Stomach (tissue), 9 donors: ENCODE data around the gene EXOC4. TPM values are rescaled to one million over a fixed set of nuclear protein-coding genes. Genes with fewer than 3 reads are reported as not detected.

Experiments
- DNase-seq, 2 donors: peaks; one replicate each; pipeline versions ENCODE4 v3.0.0 to v3.0.0-alpha.2; 2013 to 2019
- H3K27ac ChIP-seq, 5 donors: fragments of 200-600 bp in 4 of 5; sonication (generic) in 4 of 5; one replicate each; pipeline ENCODE4 v1.5.1; 2013 to 2019; ENCODE audit warnings: mild to moderate bottlenecking in 1 of 5, moderate library complexity in 1 of 5
- H3K27me3 ChIP-seq, 3 donors: fragments of 200-600 bp; sonication (generic); one replicate each; pipeline ENCODE4 v1.5.1; 2017 to 2019; ENCODE audit warnings: mixed run types in 1 of 3
- H3K36me3 ChIP-seq, 4 donors: fragments of 200-600 bp; sonication (generic); 1 replicate in 3 of 4; 2 replicates in 1 of 4; pipeline ENCODE4 v1.5.1; 2016 to 2019
- H3K4me1 ChIP-seq, 4 donors: fragments of 200-600 bp; sonication (generic); one replicate each; pipeline ENCODE4 v1.5.1; 2016 to 2019
- H3K4me3 ChIP-seq, 4 donors: fragments of 200-600 bp; sonication (generic) in 3 of 4; one replicate each; pipeline ENCODE4 v1.5.1; 2016 to 2019; ENCODE audit warnings: mild to moderate bottlenecking in 1 of 4
- H3K9me3 ChIP-seq, 4 donors: fragments of 200-600 bp; sonication (generic); one replicate each; pipeline ENCODE4 v1.5.1; 2016 to 2019
- CTCF ChIP-seq, 7 experiments: fragments of 450-650 bp in 4 of 7; fragments of 200-600 bp in 3 of 7; sonication (generic) in 3 of 7; IDR thresholded peaks; one replicate each; pipeline ENCODE4 v1.5.1; 2016 to 2019; ENCODE audit warnings: antibody characterized with exemption in 7 of 7, control low read depth in 2 of 7, mild to moderate bottlenecking in 1 of 7
- EP300 ChIP-seq: sonication (generic); formaldehyde crosslinking; IDR thresholded peaks from one replicate; pipeline ENCODE4 v1.6.1; 2017; ENCODE audit warnings: antibody characterized with exemption
- POLR2A ChIP-seq, 4 donors: fragments of 450-650 bp; IDR thresholded peaks; one replicate each; pipeline ENCODE4 v1.6.1; 2016; ENCODE audit warnings: antibody characterized with exemption in 4 of 4, control low read depth in 2 of 4, mild to moderate bottlenecking in 1 of 4, moderate library complexity in 1 of 4
- POLR2AphosphoS5 ChIP-seq, 3 donors: sonication (generic); formaldehyde crosslinking; IDR thresholded peaks; one replicate each; pipeline ENCODE4 v1.6.1; 2016; ENCODE audit warnings: antibody characterized with exemption in 3 of 3
- WGBS, 5 donors: extraction: QIAGEN DNeasy Blood & Tissue Kit in 3 of 5; methylation state at CpG; one replicate each; pipeline versions ENCODE4 v1.1.5 to v1.1.7; 2013 to 2018; 5-methylcytosine and 5-hydroxymethylcytosine counted together
- intact Hi-C: fragments of 100-400 bp; cut with DNase I; formaldehyde crosslinking; loops from one replicate; pipeline ENCODE4 v1.15.1; 2023; ENCODE audit warnings: low total_unique reads
- polyA plus RNA-seq, 3 donors: library from polyadenylated mRNA; stranded (reverse); fragments of 200-250 nt; gene quantifications; one replicate each; pipeline ENCODE4 v1.2.3, GENCODE V29; 2013
- total RNA-seq, 5 donors: library from RNA; depleted of rRNA; stranded (reverse); fragments of >200 nt; gene quantifications; one replicate each; pipeline versions ENCODE4 v1.1.0 to v1.2.3, GENCODE V29; 2014 to 2016
- donor health status: healthy with polysubstance abuse.
- donor health status: Bipolar disorder and iron deficiency.
- donor health status: healthy.

The EXOC4 gene
- total and polyA plus RNA-seq, 8 donors, result 14.1 to 339 (median 61.1) TPM

- Histone ChIP-seq H3K4me1 (no peaks in the 10 kb centered on the region), H3K36me3 (peaks cover 0 to 19% (median 17%) of the 10 kb centered on the region in 4 donors), H3K4me3 (no peak overlapping the region), H3K27ac (no peak overlapping the region), H3K27me3 (no peaks in the 10 kb centered on the region), H3K9me3 (no peaks in the 10 kb centered on the region)
- no peak for DNase-seq
- intact Hi-C loops, result no loop called here
- TF ChIP-seq POLR2AphosphoS5 (IDR thresholded peaks at IDR 0.05), result no peak
- TF ChIP-seq EP300, result no peak
- TF ChIP-seq POLR2A (IDR thresholded peaks at IDR 0.05), result no peak
- TF ChIP-seq CTCF (IDR thresholded peaks at IDR 0.05), result no peak
- WGBS, 5 donors, result 92 to 96% (median 93%) methylated on average over 6 of the region's 6 CpGs
Observed at GRCh38 chr7:133997463-133997862, 744.6 kb downstream of the EXOC4 start.

- Histone ChIP-seq H3K27me3 (no peaks in the 10 kb centered on the region), H3K4me3 (no peak overlapping the region), H3K27ac (no peak overlapping the region), H3K4me1 (no peaks in the 10 kb centered on the region), H3K9me3 (no peaks in the 10 kb centered on the region), H3K36me3 (peaks cover 0 to 19% (median 17%) of the 10 kb centered on the region in 4 donors)
- no peak for TF ChIP-seq POLR2AphosphoS5 (IDR thresholded peaks at IDR 0.05)
- TF ChIP-seq POLR2A (IDR thresholded peaks at IDR 0.05), result no peak
- TF ChIP-seq EP300, result no peak
- no peak for TF ChIP-seq CTCF (IDR thresholded peaks at IDR 0.05)
- no peak for DNase-seq
- intact Hi-C loops, result no loop called here
- WGBS, 5 donors, result 92 to 98% (median 97%) methylated on average over 2 of the region's 2 CpGs
Observed at GRCh38 chr7:133999178-133999577, 746.3 kb downstream of the EXOC4 start.

GRCh38 chr7:134004829-134005505, 752.1 kb downstream of the EXOC4 start:
- no peak overlapping the region for H3K27ac ChIP-seq
- intact Hi-C loops, result no loop called here
- no peak overlapping the region for H3K4me3 ChIP-seq
- no peaks in the 10 kb centered on the region for H3K9me3 ChIP-seq
- no peaks in the 10 kb centered on the region for H3K27me3 ChIP-seq
- H3K36me3 ChIP-seq, result peaks cover 0 to 25% (median 10%) of the 10 kb centered on the region in 4 donors
- TF ChIP-seq POLR2A (IDR thresholded peaks at IDR 0.05), result no peak
- no peaks in the 10 kb centered on the region for H3K4me1 ChIP-seq
- no peak for DNase-seq
- 95 to 97% (median 96%) methylated on average over 6 of the region's 6 CpGs for WGBS, 5 donors

DNA sequence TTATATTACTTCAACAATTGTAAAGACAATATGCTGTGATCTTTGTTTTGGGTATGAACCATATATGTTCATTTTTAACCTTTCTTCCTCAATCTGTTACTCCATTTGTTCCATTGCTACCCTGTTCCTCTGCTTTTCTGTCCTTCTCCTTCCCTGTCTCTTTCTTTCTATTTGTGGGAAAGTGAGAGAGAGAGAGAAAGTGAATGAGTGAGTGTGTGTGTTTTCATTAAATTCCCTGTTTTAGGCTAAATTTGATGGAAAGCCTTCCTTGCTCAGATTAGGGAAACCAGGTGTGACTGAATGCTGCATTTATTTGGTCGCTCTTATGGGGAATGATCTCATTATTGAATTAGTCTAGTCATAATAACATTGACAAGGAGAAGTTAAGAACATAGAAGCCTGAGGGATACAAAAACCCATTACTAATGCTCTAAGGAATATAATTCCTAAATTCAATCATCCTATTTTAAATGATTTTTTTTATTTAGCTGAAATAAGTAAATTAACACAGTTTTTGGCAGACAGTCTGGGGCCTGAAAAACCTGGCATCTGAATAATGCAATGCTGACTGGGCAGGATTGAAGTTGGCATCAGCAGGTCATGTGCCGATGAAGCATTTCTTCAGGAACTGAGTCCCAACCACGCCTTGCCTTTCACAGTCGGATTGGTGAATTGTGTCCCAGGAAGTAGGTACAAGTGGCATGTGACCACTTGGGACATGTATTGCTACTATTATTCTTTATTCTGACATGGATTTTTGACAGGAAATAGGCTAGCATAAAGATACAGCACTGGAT, 756.6 kb downstream of the EXOC4 start:
- no peaks in the 10 kb centered on the region for H3K27me3 ChIP-seq
- no peak overlapping the region for H3K4me3 ChIP-seq
- intact Hi-C loops, result no loop called here
- 90 to 98% (median 96%) methylated on average over 4 of the region's 4 CpGs for WGBS, 5 donors
- H3K27ac ChIP-seq, result no peak overlapping the region
- DNase-seq, result no peak
- H3K36me3 ChIP-seq, result peaks cover 0 to 31% (median 11%) of the 10 kb centered on the region in 4 donors
- no peaks in the 10 kb centered on the region for H3K9me3 ChIP-seq
- no peak for TF ChIP-seq POLR2AphosphoS5 (IDR thresholded peaks at IDR 0.05)
- no peak for TF ChIP-seq POLR2A (IDR thresholded peaks at IDR 0.05)
- TF ChIP-seq CTCF (IDR thresholded peaks at IDR 0.05), result no peak
- no peak for TF ChIP-seq EP300
- H3K4me1 ChIP-seq, result no peaks in the 10 kb centered on the region
